ENCODE measurements around the gene MSMO1.

The MSMO1 gene

GRCh38 chr4:165325732-165326512 lies 1.5 kb upstream of the MSMO1 start:
- no peak for TF ChIP-seq CTCF (IDR thresholded peaks at IDR 0.05; ENCODE audit: low read depth, low read length)
- DNase-seq (ENCODE audit: extremely low read depth, low read depth): peak; percentile 39

GRCh38 chr4:165326831-165327210 lies 648 bp upstream of the MSMO1 start:
- no peak for TF ChIP-seq CTCF (IDR thresholded peaks at IDR 0.05; ENCODE audit: low read depth, low read length)
- DNase-seq (ENCODE audit: extremely low read depth, low read depth): no peak

GRCh38 chr4:165328101-165328425 lies 594 bp downstream of the MSMO1 start:
- no peak for TF ChIP-seq CTCF (IDR thresholded peaks at IDR 0.05; ENCODE audit: low read depth, low read length)

GRCh38 chr4:165328708-165329107 lies 1.2 kb downstream of the MSMO1 start:
- no peak for DNase-seq (ENCODE audit: extremely low read depth, low read depth)
- TF ChIP-seq CTCF (IDR thresholded peaks at IDR 0.05; ENCODE audit: low read depth, low read length): no peak

More at GRCh38 chr4:165328101-165328425, 594 bp downstream of the MSMO1 start:
- no peak for DNase-seq (ENCODE audit: extremely low read depth, low read depth)

GRCh38 chr4:165330071-165330470 lies 2.6 kb downstream of the MSMO1 start:
- TF ChIP-seq CTCF (IDR thresholded peaks at IDR 0.05; ENCODE audit: low read depth, low read length): no peak
- DNase-seq (ENCODE audit: extremely low read depth, low read depth): no peak

GRCh38 chr4:165330666-165331065 lies 3.2 kb downstream of the MSMO1 start:
- no peak for TF ChIP-seq CTCF (IDR thresholded peaks at IDR 0.05; ENCODE audit: low read depth, low read length)
- no peak for DNase-seq (ENCODE audit: extremely low read depth, low read depth)

- no peak for DNase-seq (ENCODE audit: extremely low read depth, low read depth)
- no peak for TF ChIP-seq CTCF (IDR thresholded peaks at IDR 0.05; ENCODE audit: low read depth, low read length)
These were observed 3.9 kb downstream of the MSMO1 start for GRCh38 chr4:165331359-165331758.

All from AG09319 (cell line).